RWPE1 (cell line): ENCODE data around the gene FNDC11.
A peak's percentile ranks its signal among the peaks of the same experiment; 100 is the strongest.

Source experiments
- CTCF ChIA-PET: fragments of 350-600 bp; sonication (Branson Sonifier 250); formaldehyde crosslinking; extraction: SDS; loops from one replicate; lab custom pipeline; 2021; lab: Yijun Ruan, JAX
- POLR2A ChIA-PET: fragments of 400-600 bp; formaldehyde crosslinking; extraction: SDS; loops from one replicate; lab custom pipeline; 2020; ENCODE audit warnings: antibody characterized with exemption; ENCODE audit not compliant: low non-redundant PET; lab: Yijun Ruan, JAX
- DNase-seq: peaks from one replicate; pipeline ENCODE4 v3.0.0; 2012; ENCODE audit warnings: low spot score
- H3K27ac ChIP-seq: fragments of 450-650 bp; 2 replicates; pipeline ENCODE4 v1.5.1; 2017
- CTCF ChIP-seq: fragments of 450-650 bp; conservative IDR thresholded peaks from 2 replicates; pipeline ENCODE4 v1.5.1; 2017; ENCODE audit warnings: low read depth, mild to moderate bottlenecking

The FNDC11 gene

GRCh38 chr20:63580796-63581461, 27.0 kb downstream of the FNDC11 start:
- H3K27ac ChIP-seq, result no peak overlapping the region
- POLR2A ChIA-PET, result no interaction called here
- CTCF ChIA-PET, result interaction anchor here (0.5 to 1.5 kb wide), 11 partner anchors 9 to 284 kb away, joined by 3 to 7 read pairs (median 4); partner anchors contain the start of genes GMEB2 and PTK6
- peak; percentile 92 for DNase-seq
- peak; percentile 74 for TF ChIP-seq CTCF

- CTCF ChIA-PET, result interaction anchor here (0.6 to 1.3 kb wide), 6 partner anchors 10 to 538 kb away, joined by 3 to 5 read pairs (median 3); no protein-coding TSS in a partner anchor
- POLR2A ChIA-PET, result no interaction called here
- no peak for DNase-seq
- no peak for TF ChIP-seq CTCF
- no peak overlapping the region for H3K27ac ChIP-seq
These were observed 28.6 kb downstream of the FNDC11 start for GRCh38 chr20:63582382-63583063.

- H3K27ac ChIP-seq, result no peak overlapping the region
- ChIA-PET POLR2A (no interaction called here), CTCF (interaction anchor here (0.6 to 0.9 kb wide), 2 partner anchors 24 to 51 kb away, joined by 3 read pairs; no protein-coding TSS in a partner anchor)
- no peak for DNase-seq
- TF ChIP-seq CTCF, result no peak
These were observed 31.9 kb downstream of the FNDC11 start for GRCh38 chr20:63585616-63586565.

- POLR2A ChIA-PET, result no interaction called here
- no peak for TF ChIP-seq CTCF
- no peak for DNase-seq
- CTCF ChIA-PET, result no interaction called here
- H3K27ac ChIP-seq, result no peak overlapping the region
These were observed 32.8 kb downstream of the FNDC11 start for GRCh38 chr20:63586797-63587196.

- H3K27ac ChIP-seq, result no peak overlapping the region
- no peak for TF ChIP-seq CTCF
- POLR2A ChIA-PET, result no interaction called here
- DNase-seq, result no peak
- CTCF ChIA-PET, result no interaction called here
These were observed 33.3 kb downstream of the FNDC11 start for GRCh38 chr20:63587256-63587655.
